Neural cell (in vitro differentiated cells): Measurements from ENCODE around the gene ENOX1. TPM values are rescaled to one million over a fixed set of nuclear protein-coding genes. Genes with fewer than 3 reads are reported as not detected.

Experiments used
- H2AFZ ChIP-seq: fragments of 200-600, 300-800 bp; sonication (generic), shearing (Covaris generic); 2 replicates; pipeline ENCODE4 v1.6.0; 2014; ENCODE audit warnings: low read depth, mild to moderate bottlenecking, antibody characterized with exemption, low read length, moderate library complexity
- H3F3A ChIP-seq: fragments of 200-600 bp; shearing (Covaris generic); 2 replicates; pipeline ENCODE4 v1.6.1; 2016; ENCODE audit warnings: mild to moderate bottlenecking, moderate library complexity, mixed read lengths, antibody characterized with exemption, low read length; ENCODE audit not compliant: insufficient read depth, poor library complexity, severe bottlenecking
- H3K27ac ChIP-seq: fragments of 200-600, 300-800 bp; sonication (generic), shearing (Covaris generic); 2 replicates; pipeline ENCODE4 v1.5.1; 2014; ENCODE audit warnings: mild to moderate bottlenecking, low read length, moderate library complexity
- H3K27me3 ChIP-seq: fragments of 300-800, 200-600 bp; sonication (generic), shearing (Covaris generic); 2 replicates; pipeline ENCODE4 v1.6.0; 2014; ENCODE audit warnings: mild to moderate bottlenecking, low read depth, low read length, moderate library complexity; ENCODE audit not compliant: insufficient read depth
- H3K36me3 ChIP-seq: fragments of 300-800, 200-600 bp; sonication (generic), shearing (Covaris generic); 2 replicates; pipeline ENCODE4 v1.5.1; 2014; ENCODE audit warnings: mild to moderate bottlenecking, antibody characterized with exemption, low read length, moderate library complexity; ENCODE audit not compliant: insufficient read depth
- H3K4me2 ChIP-seq: fragments of 300-800, 200-600 bp; sonication (generic), shearing (Covaris generic); 2 replicates; pipeline ENCODE4 v1.6.0; 2014; ENCODE audit warnings: mild to moderate bottlenecking, low read length
- H3K4me3 ChIP-seq: fragments of 300-800, 200-600 bp; sonication (generic), shearing (Covaris generic); 2 replicates; pipeline ENCODE4 v1.5.1; 2014; ENCODE audit warnings: mild to moderate bottlenecking, low read length, moderate library complexity
- H3K79me2 ChIP-seq: fragments of 200-600 bp; shearing (Covaris generic); replicated peaks from 2 replicates; pipeline ENCODE4 v1.6.0; 2014; ENCODE audit warnings: mild to moderate bottlenecking, low read length, moderate library complexity; ENCODE audit not compliant: insufficient read depth
- H3K9ac ChIP-seq: fragments of 300-800, 200-600 bp; sonication (generic), shearing (Covaris generic); 2 replicates; pipeline ENCODE4 v1.6.1; 2016; ENCODE audit warnings: mild to moderate bottlenecking, low read length, mixed read lengths
- H3K9me2 ChIP-seq: fragments of 200-600 bp; shearing (Covaris generic); 2 replicates; pipeline ENCODE4 v1.6.1; 2016; ENCODE audit warnings: mild to moderate bottlenecking, low read length, mixed read lengths; ENCODE audit not compliant: insufficient read depth
- H3K9me3 ChIP-seq: fragments of 200-600, 300-800 bp; sonication (generic), shearing (Covaris generic); 2 replicates; pipeline ENCODE4 v1.6.1; 2016; ENCODE audit warnings: mild to moderate bottlenecking, mixed run types, low read length, moderate library complexity, mixed read lengths
- H4K20me1 ChIP-seq: fragments of 200-600 bp; shearing (Covaris generic); 2 replicates; pipeline ENCODE4 v1.6.1; 2016; ENCODE audit warnings: mild to moderate bottlenecking, mixed run types; ENCODE audit not compliant: insufficient read depth
- EP300 ChIP-seq: fragments of 450-650 bp; conservative IDR thresholded peaks from 2 replicates; pipeline ENCODE4 v1.6.1; 2014; ENCODE audit warnings: antibody characterized with exemption, mild to moderate bottlenecking, moderate library complexity; ENCODE audit not compliant: poor library complexity, severe bottlenecking
- EZH2 ChIP-seq: fragments of 200-600, 300-800 bp; shearing (Covaris generic), sonication (generic); IDR thresholded peaks from 2 replicates; pipeline ENCODE4 v1.6.1; 2014; ENCODE audit warnings: antibody characterized with exemption, low read length, borderline replicate concordance, mild to moderate bottlenecking; ENCODE audit not compliant: insufficient read depth, poor library complexity, severe bottlenecking
- MXI1 ChIP-seq: fragments of 450-650 bp; conservative IDR thresholded peaks from 2 replicates; pipeline ENCODE4 v1.6.1; 2014; ENCODE audit warnings: antibody characterized with exemption, mild to moderate bottlenecking; ENCODE audit not compliant: poor library complexity, severe bottlenecking
- POLR2AphosphoS5 ChIP-seq: IDR thresholded peaks from 2 replicates; pipeline ENCODE4 v1.6.1; 2012
- RAD21 ChIP-seq: fragments of 450-650 bp; conservative IDR thresholded peaks from 2 replicates; pipeline ENCODE4 v1.6.1; 2014; ENCODE audit warnings: antibody characterized with exemption, mild to moderate bottlenecking, moderate library complexity
- REST ChIP-seq: IDR thresholded peaks from 2 replicates; pipeline ENCODE4 v1.6.1; 2012; ENCODE audit warnings: borderline replicate concordance
- SMC3 ChIP-seq: fragments of 450-650 bp; conservative IDR thresholded peaks from 2 replicates; pipeline ENCODE4 v1.6.1; 2014; ENCODE audit warnings: antibody characterized with exemption, mild to moderate bottlenecking, moderate library complexity; ENCODE audit not compliant: poor library complexity
- TAF1 ChIP-seq: IDR thresholded peaks from 2 replicates; pipeline ENCODE4 v1.6.1; 2012; ENCODE audit warnings: low read depth
- polyA plus RNA-seq: library from polyadenylated mRNA; depleted of rRNA; stranded (reverse); fragments of >200 nt; gene quantifications from 2 replicates; pipeline ENCODE4 v1.2.3, GENCODE V29; 2014
- TF ChIP-seq, protein P1 (sequence below): fragments of 450-650 bp; IDR thresholded peaks from 2 replicates; pipeline ENCODE4 v1.5.1; 2014; ENCODE audit warnings: antibody characterized with exemption, mild to moderate bottlenecking, moderate library complexity; ENCODE audit not compliant: poor library complexity, severe bottlenecking

The ENOX1 gene
- polyA plus RNA-seq, 1 donor from 2014 or later: 42.6 TPM

GRCh38 chr13:43223216-43223615 lies 563.6 kb downstream of the ENOX1 start:
- H3K27me3 ChIP-seq: no peaks in the 10 kb centered on the region
- no peak overlapping the region for H3K27ac ChIP-seq
- H3F3A ChIP-seq: no peaks in the 10 kb centered on the region
- TF ChIP-seq, protein P1, sequence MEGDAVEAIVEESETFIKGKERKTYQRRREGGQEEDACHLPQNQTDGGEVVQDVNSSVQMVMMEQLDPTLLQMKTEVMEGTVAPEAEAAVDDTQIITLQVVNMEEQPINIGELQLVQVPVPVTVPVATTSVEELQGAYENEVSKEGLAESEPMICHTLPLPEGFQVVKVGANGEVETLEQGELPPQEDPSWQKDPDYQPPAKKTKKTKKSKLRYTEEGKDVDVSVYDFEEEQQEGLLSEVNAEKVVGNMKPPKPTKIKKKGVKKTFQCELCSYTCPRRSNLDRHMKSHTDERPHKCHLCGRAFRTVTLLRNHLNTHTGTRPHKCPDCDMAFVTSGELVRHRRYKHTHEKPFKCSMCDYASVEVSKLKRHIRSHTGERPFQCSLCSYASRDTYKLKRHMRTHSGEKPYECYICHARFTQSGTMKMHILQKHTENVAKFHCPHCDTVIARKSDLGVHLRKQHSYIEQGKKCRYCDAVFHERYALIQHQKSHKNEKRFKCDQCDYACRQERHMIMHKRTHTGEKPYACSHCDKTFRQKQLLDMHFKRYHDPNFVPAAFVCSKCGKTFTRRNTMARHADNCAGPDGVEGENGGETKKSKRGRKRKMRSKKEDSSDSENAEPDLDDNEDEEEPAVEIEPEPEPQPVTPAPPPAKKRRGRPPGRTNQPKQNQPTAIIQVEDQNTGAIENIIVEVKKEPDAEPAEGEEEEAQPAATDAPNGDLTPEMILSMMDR: no peak
- TF ChIP-seq REST (no peak), EZH2 (no peak), TAF1 (no peak), EP300 (no peak), RAD21 (no peak), POLR2AphosphoS5 (no peak), SMC3 (no peak), MXI1 (no peak)
- peaks cover 7% of the 10 kb centered on the region for H3K36me3 ChIP-seq
- H3K4me2 ChIP-seq: no peak overlapping the region
- no peak overlapping the region for H2AFZ ChIP-seq
- no peak overlapping the region for H3K4me3 ChIP-seq
- no peak overlapping the region for H3K9ac ChIP-seq
- H3K79me2 ChIP-seq: no peaks in the 10 kb centered on the region
- no peaks in the 10 kb centered on the region for H3K9me2 ChIP-seq
- no peaks in the 10 kb centered on the region for H4K20me1 ChIP-seq
- H3K9me3 ChIP-seq: no peaks in the 10 kb centered on the region

DNA sequence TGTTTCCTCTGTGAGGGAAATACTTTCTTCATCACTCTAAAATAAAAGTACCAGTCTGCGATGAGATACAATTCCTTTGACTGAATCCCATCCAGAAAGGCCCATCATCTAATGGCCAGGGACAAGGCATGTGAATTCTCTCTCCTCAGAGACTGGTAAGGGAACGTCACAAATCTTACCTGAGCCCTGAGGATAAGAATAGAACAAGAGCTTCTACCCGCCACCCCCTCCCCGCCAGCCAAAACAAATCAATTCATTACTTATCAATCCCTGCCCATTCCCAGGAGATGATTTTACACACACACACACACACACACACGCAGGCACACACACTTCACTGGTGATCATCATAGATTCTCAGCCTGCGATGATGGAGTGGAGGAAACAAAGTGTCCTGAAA lies 564.7 kb downstream of the ENOX1 start:
- Histone ChIP-seq H3K9me3 (no peaks in the 10 kb centered on the region), H3F3A (no peaks in the 10 kb centered on the region), H3K27ac (no peak overlapping the region), H3K36me3 (peaks cover 7% of the 10 kb centered on the region), H3K79me2 (no peaks in the 10 kb centered on the region), H4K20me1 (no peaks in the 10 kb centered on the region), H3K4me3 (no peak overlapping the region), H3K9ac (no peak overlapping the region), H2AFZ (no peak overlapping the region), H3K4me2 (no peak overlapping the region), H3K9me2 (no peaks in the 10 kb centered on the region), H3K27me3 (no peaks in the 10 kb centered on the region)
- TF ChIP-seq, protein P1: no peak
- TF ChIP-seq MXI1 (no peak), RAD21 (no peak), SMC3 (no peak), TAF1 (no peak), EP300 (no peak), EZH2 (no peak), REST (no peak), POLR2AphosphoS5 (no peak)
